Measurements from ENCODE around the gene NID1. TPM values are rescaled to one million over a fixed set of nuclear protein-coding genes. Genes with fewer than 3 reads are reported as not detected.
"Not testable (repeated sequence)": the region's sequence is repeated elsewhere in the genome, so short reads cannot be mapped to it uniquely, and the experiment has no call there.

Gene NID1
- total and polyA plus RNA-seq, 2 donors = 158 to 207 TPM

GRCh38 chr1:235927551-235927950, 137.3 kb downstream of the NID1 start:
- not testable (repeated sequence) for H3K27ac ChIP-seq (ENCODE audit: low read depth); H3K4me1 ChIP-seq (ENCODE audit: insufficient read depth); H3K4me3 ChIP-seq (ENCODE audit: low read depth, low read length); DNase-seq (ENCODE audit: extremely low spot score); H3K36me3 ChIP-seq (ENCODE audit: insufficient read depth)

Small RNA genes lying within 50 kb of the gene (small RNA-seq; reads per million reads assigned to genes)
- gene RF00019 = not detected

Other genes with a start within 250 kb of the NID1 start
- 62.7 TPM for gene LYST, start 198.2 kb downstream of the NID1 start, total RNA-seq
- 10.6 TPM for gene LYST, start 198.2 kb downstream of the NID1 start, polyA plus RNA-seq
- 21.1 TPM for gene GPR137B, start 77.4 kb upstream of the NID1 start, total RNA-seq
- 20.1 TPM for gene GPR137B, start 77.4 kb upstream of the NID1 start, polyA plus RNA-seq
- 17.3 TPM for gene ERO1B, start 216.9 kb upstream of the NID1 start, total RNA-seq
- gene ERO1B, start 216.9 kb upstream of the NID1 start, polyA plus RNA-seq = 5.7 TPM

Measured in urinary bladder (tissue), 4 donors.